PC-9 (cell line): ENCODE measurements around the gene CLDN20. TPM values are rescaled to one million over a fixed set of nuclear protein-coding genes. Genes with fewer than 3 reads are reported as not detected.

ENCODE experiments used
- BruUV-seq: library from RNA; stranded (reverse); fragments of 400-500 nt; replicated peaks from 2 replicates; lab custom pipeline; 2021; lab: Mats Ljungman, UMichigan
- CTCF ChIA-PET: fragments of 300-600 bp; sonication (Branson Sonifier 250); formaldehyde crosslinking; loops from one replicate; lab custom pipeline; 2022; ENCODE audit warnings: antibody characterized with exemption; lab: Charles Lee
- POLR2A ChIA-PET: fragments of 300-600 bp; sonication (Branson Sonifier 250); formaldehyde crosslinking; loops from one replicate; lab custom pipeline; 2022; ENCODE audit warnings: antibody characterized with exemption; ENCODE audit not compliant: unreplicated experiment; lab: Charles Lee
- DNase-seq, 2 experiments: peaks; one replicate each; pipeline versions ENCODE4 v3.0.0 to v3.0.0-alpha.2; 2015 to 2022; ENCODE audit warnings: mixed read lengths in 1 of 2
- H2AFZ ChIP-seq: fragments of 200-600 bp; sonication (generic); 2 replicates; pipeline ENCODE4 v1.8.1; 2017; ENCODE audit warnings: antibody characterized with exemption
- H3F3A ChIP-seq: fragments of 200-600 bp; sonication (generic); 2 replicates; pipeline ENCODE4 v1.8.1; 2017; ENCODE audit warnings: antibody characterized with exemption, mild to moderate bottlenecking, low read depth; ENCODE audit not compliant: insufficient read depth
- H3K27ac ChIP-seq: fragments of 200-600 bp; sonication (generic); 2 replicates; pipeline ENCODE4 v1.6.1; 2016; ENCODE audit warnings: mixed run types
- H3K27me3 ChIP-seq: fragments of 200-600 bp; sonication (generic); 2 replicates; pipeline ENCODE4 v1.6.1; 2016; ENCODE audit warnings: low read depth, mixed run types; ENCODE audit not compliant: insufficient read depth
- H3K36me3 ChIP-seq: fragments of 200-600 bp; sonication (generic); 2 replicates; pipeline ENCODE4 v1.6.1; 2016; ENCODE audit warnings: low read depth, mixed run types
- H3K4me1 ChIP-seq: fragments of 200-600 bp; sonication (generic); replicated peaks from 2 replicates; pipeline ENCODE4 v1.6.1; 2016; ENCODE audit warnings: mixed run types; ENCODE audit not compliant: insufficient read depth
- H3K4me2 ChIP-seq: fragments of 200-600 bp; sonication (generic); 2 replicates; pipeline ENCODE4 v1.6.1; 2017; ENCODE audit warnings: mixed run types
- H3K4me3 ChIP-seq: fragments of 200-600 bp; sonication (generic); 2 replicates; pipeline ENCODE4 v1.6.1; 2016; ENCODE audit warnings: mixed run types
- H3K79me2 ChIP-seq: fragments of 200-600 bp; sonication (generic); 2 replicates; pipeline ENCODE4 v1.6.1; 2017; ENCODE audit warnings: low read depth, mixed run types
- H3K9me2 ChIP-seq: fragments of 200-600 bp; sonication (generic); 2 replicates; pipeline ENCODE4 v1.8.1; 2017; ENCODE audit warnings: mild to moderate bottlenecking; ENCODE audit not compliant: insufficient read depth
- H3K9me3 ChIP-seq: fragments of 200-600 bp; sonication (generic); 2 replicates; pipeline ENCODE4 v1.8.1; 2016; ENCODE audit warnings: low read depth; ENCODE audit not compliant: insufficient read depth
- H4K20me1 ChIP-seq: fragments of 200-600 bp; sonication (generic); 2 replicates; pipeline ENCODE4 v1.8.1; 2017; ENCODE audit not compliant: insufficient read depth
- CTCF ChIP-seq: fragments of 200-600 bp; sonication (generic); conservative IDR thresholded peaks from 2 replicates; pipeline ENCODE4 v1.6.1; 2017; ENCODE audit warnings: mixed run types, antibody characterized with exemption, mild to moderate bottlenecking, moderate library complexity
- EZH2 ChIP-seq: fragments of 200-600 bp; sonication (generic); IDR thresholded peaks from 2 replicates; pipeline ENCODE4 v1.8.0; 2017; ENCODE audit warnings: antibody characterized with exemption, low read depth
- intact Hi-C: fragments of 100-400 bp; cut with micrococcal nuclease; formaldehyde crosslinking; loops from one replicate; pipeline ENCODE4 v1.10.0; 2022; ENCODE audit not compliant: unreplicated experiment
- total RNA-seq: library from RNA; stranded (reverse); gene quantifications from 2 replicates; pipeline ENCODE4 v1.2.3, GENCODE V29; 2021

Gene CLDN20
- total RNA-seq, 1 experiment from 2014 or later = not detected

DNA sequence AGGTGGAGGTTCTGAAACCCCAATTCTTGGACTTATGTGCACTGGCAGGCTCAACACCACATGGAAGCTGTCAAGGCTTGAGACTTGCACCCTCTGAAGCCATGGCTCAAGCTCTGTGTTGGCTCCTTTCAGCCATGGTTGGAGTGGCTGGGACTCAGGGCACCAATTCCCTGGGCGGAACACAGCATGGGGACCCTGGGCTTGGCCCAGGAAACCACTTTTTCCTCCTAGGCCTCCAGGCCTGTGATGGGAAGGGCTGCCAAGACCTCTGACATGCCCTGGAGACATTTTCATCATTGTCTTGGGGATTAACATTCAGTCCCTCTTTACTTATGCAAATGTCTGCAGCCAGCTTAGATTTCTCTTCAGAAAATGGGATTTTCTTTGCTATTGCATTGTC is 26.2 kb upstream of the CLDN20 start:
- H3K79me2 ChIP-seq = no peaks in the 10 kb centered on the region
- no peak overlapping the region for H2AFZ ChIP-seq
- BruUV-seq = no TSS peak
- H4K20me1 ChIP-seq = no peaks in the 10 kb centered on the region
- H3K27ac ChIP-seq = no peak overlapping the region
- intact Hi-C loops = no loop called here
- no peaks in the 10 kb centered on the region for H3K27me3 ChIP-seq
- no peak for TF ChIP-seq EZH2
- no peak for TF ChIP-seq CTCF
- no peak overlapping the region for H3K4me3 ChIP-seq
- no peaks in the 10 kb centered on the region for H3K4me1 ChIP-seq
- ChIA-PET POLR2A (no interaction called here), CTCF (no interaction called here)
- peaks cover 3% of the 10 kb centered on the region; the same call in 1 of the 2 replicates for H3K9me3 ChIP-seq
- DNase-seq = no peak
- H3K9me2 ChIP-seq = no peaks in the 10 kb centered on the region
- H3F3A ChIP-seq = no peaks in the 10 kb centered on the region
- no peaks in the 10 kb centered on the region for H3K36me3 ChIP-seq
- H3K4me2 ChIP-seq = no peak overlapping the region

GRCh38 chr6:155240905-155241600 is 22.8 kb upstream of the CLDN20 start:
- Histone ChIP-seq H3K4me1 (no peaks in the 10 kb centered on the region), H3K79me2 (no peaks in the 10 kb centered on the region), H2AFZ (no peak overlapping the region), H3K4me2 (no peak overlapping the region), H3F3A (no peaks in the 10 kb centered on the region), H3K9me2 (no peaks in the 10 kb centered on the region), H4K20me1 (no peaks in the 10 kb centered on the region), H3K4me3 (no peak overlapping the region), H3K27ac (no peak overlapping the region), H3K9me3 (peaks cover 3% of the 10 kb centered on the region; the same call in 1 of the 2 replicates), H3K27me3 (no peaks in the 10 kb centered on the region), H3K36me3 (no peaks in the 10 kb centered on the region)
- POLR2A ChIA-PET = no interaction called here
- intact Hi-C loops = no loop called here
- DNase-seq = no peak
- CTCF ChIA-PET = no interaction called here
- TF ChIP-seq CTCF (no peak), EZH2 (no peak)
- no TSS peak for BruUV-seq

- H3K4me2 ChIP-seq = no peak overlapping the region
- no peaks in the 10 kb centered on the region for H3K27me3 ChIP-seq
- no peak overlapping the region for H3K4me3 ChIP-seq
- no TSS peak for BruUV-seq
- intact Hi-C loops = no loop called here
- H4K20me1 ChIP-seq = no peaks in the 10 kb centered on the region
- POLR2A ChIA-PET = no interaction called here
- H3K9me2 ChIP-seq = no peaks in the 10 kb centered on the region
- peaks cover 6% of the 10 kb centered on the region; the same call in 1 of the 2 replicates for H3F3A ChIP-seq
- CTCF ChIA-PET = no interaction called here
- no peak for TF ChIP-seq CTCF
- no peak for TF ChIP-seq EZH2
- H3K9me3 ChIP-seq = peaks cover 8% of the 10 kb centered on the region; the same call in 1 of the 2 replicates
- peaks cover 3% of the 10 kb centered on the region; the same call in 1 of the 2 replicates for H3K36me3 ChIP-seq
- no peak overlapping the region for H2AFZ ChIP-seq
- no peak for DNase-seq
- H3K79me2 ChIP-seq = no peaks in the 10 kb centered on the region
- no peak overlapping the region for H3K27ac ChIP-seq
- peaks cover 3% of the 10 kb centered on the region for H3K4me1 ChIP-seq
Measured at GRCh38 chr6:155241966-155242365, 21.8 kb upstream of the CLDN20 start.
